WERI-Rb-1 (cell line): Measurements from ENCODE around the gene APOL3.

ENCODE experiments used
- DNase-seq: peaks from one replicate; pipeline ENCODE4 v3.0.0-alpha.2; 2020
- H3K27ac ChIP-seq: fragments of 250-450 bp; sonication (Bioruptor Pico); 2 replicates; pipeline ENCODE4 v1.5.1; 2020; ENCODE audit warnings: mild to moderate bottlenecking, moderate library complexity
- H3K27me3 ChIP-seq: fragments of 250-450 bp; sonication (Bioruptor Pico); 2 replicates; pipeline ENCODE4 v1.5.1; 2021; ENCODE audit warnings: mild to moderate bottlenecking, low read depth, moderate library complexity; ENCODE audit not compliant: insufficient read depth, severe bottlenecking
- H3K36me3 ChIP-seq: fragments of 250-450 bp; sonication (Bioruptor Pico); 2 replicates; pipeline ENCODE4 v1.5.1; 2020; ENCODE audit warnings: mild to moderate bottlenecking, moderate library complexity
- H3K4me3 ChIP-seq: 2 replicates; pipeline ENCODE4 v1.5.1; 2011; ENCODE audit warnings: low read depth, mild to moderate bottlenecking, control low read depth, low read length
- H3K9me3 ChIP-seq: fragments of 250-450 bp; sonication (Bioruptor Pico); 2 replicates; pipeline ENCODE4 v1.5.1; 2021; ENCODE audit warnings: mild to moderate bottlenecking, moderate library complexity; ENCODE audit not compliant: severe bottlenecking
- CTCF ChIP-seq: IDR thresholded peaks from 2 replicates; pipeline ENCODE4 v1.5.1; 2011; ENCODE audit warnings: low read depth, mild to moderate bottlenecking, control low read depth, inconsistent platforms, low read length

APOL3 gene

GRCh38 chr22:36180928-36181327 lies 20.4 kb upstream of the APOL3 start:
- DNase-seq, result no peak
- no peak for TF ChIP-seq CTCF
- Histone ChIP-seq H3K27ac (no peak overlapping the region), H3K9me3 (no peaks in the 10 kb centered on the region), H3K36me3 (no peaks in the 10 kb centered on the region), H3K27me3 (no peaks in the 10 kb centered on the region), H3K4me3 (no peak overlapping the region)

- peak; percentile 84 for DNase-seq
- peak; percentile 90 for TF ChIP-seq CTCF
These were observed 19.7 kb upstream of the APOL3 start for GRCh38 chr22:36180038-36180880.

GRCh38 chr22:36177160-36177559 lies 16.6 kb upstream of the APOL3 start:
- no peak for TF ChIP-seq CTCF
- Histone ChIP-seq H3K27me3 (no peaks in the 10 kb centered on the region), H3K27ac (no peak overlapping the region), H3K4me3 (no peak overlapping the region), H3K9me3 (no peaks in the 10 kb centered on the region), H3K36me3 (no peaks in the 10 kb centered on the region)
- DNase-seq, result no peak

More at GRCh38 chr22:36180038-36180880, 19.7 kb upstream of the APOL3 start:
- H3K27ac ChIP-seq, result no peak overlapping the region
- H3K36me3 ChIP-seq, result no peaks in the 10 kb centered on the region
- H3K9me3 ChIP-seq, result no peaks in the 10 kb centered on the region
- H3K27me3 ChIP-seq, result no peaks in the 10 kb centered on the region
- H3K4me3 ChIP-seq, result no peak overlapping the region

GRCh38 chr22:36175892-36176291 lies 15.3 kb upstream of the APOL3 start:
- Histone ChIP-seq H3K9me3 (no peaks in the 10 kb centered on the region), H3K27ac (no peak overlapping the region), H3K27me3 (no peaks in the 10 kb centered on the region), H3K4me3 (no peak overlapping the region), H3K36me3 (no peaks in the 10 kb centered on the region)
- TF ChIP-seq CTCF, result no peak
- no peak for DNase-seq

GRCh38 chr22:36171941-36172340 lies 11.4 kb upstream of the APOL3 start:
- TF ChIP-seq CTCF, result no peak
- Histone ChIP-seq H3K4me3 (no peak overlapping the region), H3K36me3 (no peaks in the 10 kb centered on the region), H3K27me3 (no peaks in the 10 kb centered on the region), H3K9me3 (no peaks in the 10 kb centered on the region), H3K27ac (no peak overlapping the region)
- no peak for DNase-seq
